ENCODE data around the gene SULT2B1.

Gene SULT2B1

GRCh38 chr19:48616491-48617056, 64.6 kb downstream of the SULT2B1 start:
- H3K4me3 ChIP-seq (ENCODE audit: low read depth, low read length): peak overlapping the region; percentile 97
- DNase-seq (ENCODE audit: low read depth, low spot score): no peak
- CTCF ChIA-PET: interaction anchor here (0.7 to 6.1 kb wide), 6 partner anchors 8 to 350 kb away, joined by 3 to 27 read pairs (median 6); no protein-coding TSS in a partner anchor
- POLR2A ChIA-PET: interaction anchor here (0.6 to 3.0 kb wide), 3 partner anchors 8 to 16 kb away, joined by 3 to 28 read pairs (median 5); no protein-coding TSS in a partner anchor
- no peak for TF ChIP-seq CTCF (IDR thresholded peaks at IDR 0.05; ENCODE audit: insufficient read depth, low read length, missing control alignments)

- ChIA-PET CTCF (interaction anchor here (1.0 to 6.1 kb wide), 8 partner anchors 9 to 284 kb away, joined by 4 to 27 read pairs (median 5); no protein-coding TSS in a partner anchor), POLR2A (interaction anchor here (0.6 to 3.0 kb wide), 4 partner anchors 8 to 291 kb away, joined by 3 to 28 read pairs (median 8); no protein-coding TSS in a partner anchor)
- DNase-seq (ENCODE audit: low read depth, low spot score): no peak
- no peak for TF ChIP-seq CTCF (IDR thresholded peaks at IDR 0.05; ENCODE audit: insufficient read depth, low read length, missing control alignments)
- H3K4me3 ChIP-seq (ENCODE audit: low read depth, low read length): peak overlapping the region; percentile 97
Measured at GRCh38 chr19:48617146-48617937, 65.4 kb downstream of the SULT2B1 start.

- H3K4me3 ChIP-seq (ENCODE audit: low read depth, low read length): peak overlapping the region; percentile 97
- no peak for DNase-seq (ENCODE audit: low read depth, low spot score)
- POLR2A ChIA-PET: interaction anchor here (0.5 to 3.0 kb wide), 8 partner anchors 9 to 1458 kb away, joined by 3 to 28 read pairs (median 6); partner anchors contain the start of gene TMEM143
- CTCF ChIA-PET: interaction anchor here (1.0 to 6.1 kb wide), 5 partner anchors 10 to 128 kb away, joined by 4 to 27 read pairs (median 4); no protein-coding TSS in a partner anchor
- no peak for TF ChIP-seq CTCF (IDR thresholded peaks at IDR 0.05; ENCODE audit: insufficient read depth, low read length, missing control alignments)
Measured at GRCh38 chr19:48618278-48618915, 66.4 kb downstream of the SULT2B1 start.

- ChIA-PET CTCF (interaction anchor here (1.5 to 6.1 kb wide), 4 partner anchors 11 to 129 kb away, joined by 4 to 27 read pairs (median 13); no protein-coding TSS in a partner anchor), POLR2A (interaction anchor here (0.5 to 3.0 kb wide), 17 partner anchors 9 to 1459 kb away, joined by 3 to 28 read pairs (median 4); partner anchors contain the start of genes DBP, EMP3 and TMEM143)
- TF ChIP-seq CTCF (IDR thresholded peaks at IDR 0.05; ENCODE audit: insufficient read depth, low read length, missing control alignments): no peak
- DNase-seq (ENCODE audit: low read depth, low spot score): peak; percentile 99
- peak within 1 kb of the TSS; percentile 97 for H3K4me3 ChIP-seq (ENCODE audit: low read depth, low read length)
Measured at GRCh38 chr19:48618916-48619691, 67.1 kb downstream of the SULT2B1 start, which contains the start of the genes RPL18 and SPHK2. RPL18 (minus strand) TSS chr19:48619178; CDS start chr19:48619143, 35 bp downstream. SPHK2 (plus strand) TSS chr19:48619506; CDS start chr19:48620515, 1,009 bp downstream.

GRCh38 chr19:48619692-48620585, 68.0 kb downstream of the SULT2B1 start:
- no peak for DNase-seq (ENCODE audit: low read depth, low spot score)
- ChIA-PET POLR2A (interaction anchor here (0.6 to 3.0 kb wide), 15 partner anchors 8 to 398 kb away, joined by 3 to 28 read pairs (median 4); partner anchors contain the start of genes DBP, EMP3 and TMEM143), CTCF (interaction anchor here (2.2 to 6.1 kb wide), 3 partner anchors 11 to 130 kb away, joined by 4 to 27 read pairs (median 22); no protein-coding TSS in a partner anchor)
- H3K4me3 ChIP-seq (ENCODE audit: low read depth, low read length): peak overlapping the region; percentile 81
- TF ChIP-seq CTCF (IDR thresholded peaks at IDR 0.05; ENCODE audit: insufficient read depth, low read length, missing control alignments): no peak

Measured in AG04449 (cell line).